ENCODE data around the gene IFNW1. TPM values are rescaled to one million over a fixed set of nuclear protein-coding genes. Genes with fewer than 3 reads are reported as not detected.
"Not testable (repeated sequence)": the region's sequence is repeated elsewhere in the genome, so short reads cannot be mapped to it uniquely, and the experiment has no call there.

Gene IFNW1
- not detected for polyA plus RNA-seq (2013, experiment 1 of 2)
- not detected for polyA plus RNA-seq (2013, experiment 2 of 2)

- Histone ChIP-seq H2AK5ac (ENCODE audit: low read length) (no peak within 1 kb of the TSS), H2BK15ac (replicated peaks; ENCODE audit: low read depth) (no peak within 1 kb of the TSS), H3K4me1 (ENCODE audit: control insufficient read depth, low read depth, low read length) (no peaks in the 10 kb centered on the region), H4K5ac (ENCODE audit: low read length) (no peak within 1 kb of the TSS), H3K23ac (ENCODE audit: low read length) (no peak within 1 kb of the TSS), H3K36me3 (ENCODE audit: control insufficient read depth, insufficient read depth, low read length) (no peaks in the 10 kb centered on the region), H3K4me2 (ENCODE audit: low read length) (no peak within 1 kb of the TSS), H2BK5ac (ENCODE audit: low read length) (no peak within 1 kb of the TSS), H3K79me1 (ENCODE audit: low read length) (no peaks in the 10 kb centered on the region), H3K4ac (ENCODE audit: low read depth, low read length) (no peak within 1 kb of the TSS), H3K9ac (ENCODE audit: low read length) (no peak within 1 kb of the TSS), H3K27me3 (ENCODE audit: insufficient read depth, low read length, poor library complexity) (no peaks in the 10 kb centered on the region), H3K4me3 (ENCODE audit: low read length) (no peak within 1 kb of the TSS), H3K56ac (ENCODE audit: low read length) (no peak within 1 kb of the TSS), H3K18ac (ENCODE audit: low read length) (no peak within 1 kb of the TSS), H2BK120ac (ENCODE audit: low read depth, low read length) (no peak within 1 kb of the TSS), H4K8ac (ENCODE audit: low read depth, low read length) (no peak within 1 kb of the TSS), H3K79me2 (ENCODE audit: control insufficient read depth, insufficient read depth, low read length) (no peaks in the 10 kb centered on the region), H3K27ac (ENCODE audit: low read depth, low read length) (no peak within 1 kb of the TSS)
- DNase-seq: peak; percentile 27
- WGBS (ENCODE audit: extremely low coverage, insufficient coverage, low lambda C conversion rate): no CpG with 5 or more reads among the region's 1 CpG
Measured at GRCh38 chr9:21141427-21141882, at the start of gene IFNW1. TSS of gene IFNW1 (minus strand) at chr9:21141832. CDS start at chr9:21141570, 262 bp downstream.

- not testable (repeated sequence) for H3K79me1 ChIP-seq (ENCODE audit: low read length); H3K4ac ChIP-seq (ENCODE audit: low read depth, low read length); H4K5ac ChIP-seq (ENCODE audit: low read length); H3K27me3 ChIP-seq (ENCODE audit: insufficient read depth, low read length, poor library complexity); H3K79me2 ChIP-seq (ENCODE audit: control insufficient read depth, insufficient read depth, low read length); H3K56ac ChIP-seq (ENCODE audit: low read length); DNase-seq; H3K4me1 ChIP-seq (ENCODE audit: control insufficient read depth, low read depth, low read length); H2AK5ac ChIP-seq (ENCODE audit: low read length); H3K9ac ChIP-seq (ENCODE audit: low read length); H3K4me2 ChIP-seq (ENCODE audit: low read length); H3K23ac ChIP-seq (ENCODE audit: low read length); H3K27ac ChIP-seq (ENCODE audit: low read depth, low read length); H3K18ac ChIP-seq (ENCODE audit: low read length); H2BK5ac ChIP-seq (ENCODE audit: low read length); H3K4me3 ChIP-seq (ENCODE audit: low read length); H3K36me3 ChIP-seq (ENCODE audit: control insufficient read depth, insufficient read depth, low read length); H2BK120ac ChIP-seq (ENCODE audit: low read depth, low read length); H2BK15ac ChIP-seq (replicated peaks; ENCODE audit: low read depth); H4K8ac ChIP-seq (ENCODE audit: low read depth, low read length)
- WGBS (ENCODE audit: extremely low coverage, insufficient coverage, low lambda C conversion rate): no CpG with 5 or more reads among the region's 3 CpGs
Measured at GRCh38 chr9:21187487-21187886, 45.9 kb upstream of the IFNW1 start, which contains the start of gene IFNA4. TSS of gene IFNA4 (minus strand) at chr9:21187587. CDS start at chr9:21187531, 56 bp downstream.

GRCh38 chr9:21182810-21183736 lies 41.4 kb upstream of the IFNW1 start:
- WGBS (ENCODE audit: extremely low coverage, insufficient coverage, low lambda C conversion rate): no CpG with 5 or more reads among the region's 4 CpGs

GRCh38 chr9:21174671-21175070 lies 33.0 kb upstream of the IFNW1 start:
- no peak overlapping the region for H2BK120ac ChIP-seq (ENCODE audit: low read depth, low read length)
- no peak overlapping the region for H2AK5ac ChIP-seq (ENCODE audit: low read length)
- H4K5ac ChIP-seq (ENCODE audit: low read length): no peak overlapping the region
- H3K18ac ChIP-seq (ENCODE audit: low read length): no peak overlapping the region
- H2BK5ac ChIP-seq (ENCODE audit: low read length): no peak overlapping the region
- H3K56ac ChIP-seq (ENCODE audit: low read length): no peak overlapping the region
- no peaks in the 10 kb centered on the region for H3K27me3 ChIP-seq (ENCODE audit: insufficient read depth, low read length, poor library complexity)
- no peaks in the 10 kb centered on the region for H3K79me2 ChIP-seq (ENCODE audit: control insufficient read depth, insufficient read depth, low read length)
- no CpG with 5 or more reads among the region's 2 CpGs for WGBS (ENCODE audit: extremely low coverage, insufficient coverage, low lambda C conversion rate)
- no peak overlapping the region for H3K9ac ChIP-seq (ENCODE audit: low read length)
- H3K79me1 ChIP-seq (ENCODE audit: low read length): no peaks in the 10 kb centered on the region
- H3K4me3 ChIP-seq (ENCODE audit: low read length): no peak overlapping the region
- no peak overlapping the region for H4K8ac ChIP-seq (ENCODE audit: low read depth, low read length)
- H3K23ac ChIP-seq (ENCODE audit: low read length): no peak overlapping the region
- H2BK15ac ChIP-seq (replicated peaks; ENCODE audit: low read depth): no peak overlapping the region
- no peak for DNase-seq
- no peaks in the 10 kb centered on the region for H3K36me3 ChIP-seq (ENCODE audit: control insufficient read depth, insufficient read depth, low read length)
- H3K4me1 ChIP-seq (ENCODE audit: control insufficient read depth, low read depth, low read length): no peaks in the 10 kb centered on the region
- H3K4ac ChIP-seq (ENCODE audit: low read depth, low read length): no peak overlapping the region
- no peak overlapping the region for H3K4me2 ChIP-seq (ENCODE audit: low read length)
- H3K27ac ChIP-seq (ENCODE audit: low read depth, low read length): no peak overlapping the region

More at GRCh38 chr9:21182810-21183736, 41.4 kb upstream of the IFNW1 start:
- not testable (repeated sequence) for H3K9ac ChIP-seq (ENCODE audit: low read length); H3K4me1 ChIP-seq (ENCODE audit: control insufficient read depth, low read depth, low read length); H3K23ac ChIP-seq (ENCODE audit: low read length); H3K56ac ChIP-seq (ENCODE audit: low read length); H4K8ac ChIP-seq (ENCODE audit: low read depth, low read length); H3K18ac ChIP-seq (ENCODE audit: low read length); H3K4me3 ChIP-seq (ENCODE audit: low read length); H3K4me2 ChIP-seq (ENCODE audit: low read length); H3K27ac ChIP-seq (ENCODE audit: low read depth, low read length); H2AK5ac ChIP-seq (ENCODE audit: low read length); H3K4ac ChIP-seq (ENCODE audit: low read depth, low read length); H4K5ac ChIP-seq (ENCODE audit: low read length); H2BK5ac ChIP-seq (ENCODE audit: low read length); H3K36me3 ChIP-seq (ENCODE audit: control insufficient read depth, insufficient read depth, low read length); H2BK15ac ChIP-seq (replicated peaks; ENCODE audit: low read depth); H3K79me2 ChIP-seq (ENCODE audit: control insufficient read depth, insufficient read depth, low read length); H3K27me3 ChIP-seq (ENCODE audit: insufficient read depth, low read length, poor library complexity); H3K79me1 ChIP-seq (ENCODE audit: low read length); H2BK120ac ChIP-seq (ENCODE audit: low read depth, low read length)
- peak; percentile 39 for DNase-seq

- no peaks in the 10 kb centered on the region for H3K79me1 ChIP-seq (ENCODE audit: low read length)
- no peak overlapping the region for H3K27ac ChIP-seq (ENCODE audit: low read depth, low read length)
- H2BK120ac ChIP-seq (ENCODE audit: low read depth, low read length): no peak overlapping the region
- no peaks in the 10 kb centered on the region for H3K4me1 ChIP-seq (ENCODE audit: control insufficient read depth, low read depth, low read length)
- DNase-seq: no peak
- no peak overlapping the region for H3K4ac ChIP-seq (ENCODE audit: low read depth, low read length)
- no peaks in the 10 kb centered on the region for H3K79me2 ChIP-seq (ENCODE audit: control insufficient read depth, insufficient read depth, low read length)
- no peak overlapping the region for H4K5ac ChIP-seq (ENCODE audit: low read length)
- H3K4me3 ChIP-seq (ENCODE audit: low read length): no peak overlapping the region
- H3K9ac ChIP-seq (ENCODE audit: low read length): no peak overlapping the region
- no peaks in the 10 kb centered on the region for H3K27me3 ChIP-seq (ENCODE audit: insufficient read depth, low read length, poor library complexity)
- no peak overlapping the region for H4K8ac ChIP-seq (ENCODE audit: low read depth, low read length)
- H3K23ac ChIP-seq (ENCODE audit: low read length): no peak overlapping the region
- no peak overlapping the region for H2BK15ac ChIP-seq (replicated peaks; ENCODE audit: low read depth)
- no peak overlapping the region for H3K56ac ChIP-seq (ENCODE audit: low read length)
- H3K36me3 ChIP-seq (ENCODE audit: control insufficient read depth, insufficient read depth, low read length): no peaks in the 10 kb centered on the region
- WGBS (ENCODE audit: extremely low coverage, insufficient coverage, low lambda C conversion rate): no CpG with 5 or more reads among the region's 3 CpGs
- H3K18ac ChIP-seq (ENCODE audit: low read length): no peak overlapping the region
- no peak overlapping the region for H2AK5ac ChIP-seq (ENCODE audit: low read length)
- H2BK5ac ChIP-seq (ENCODE audit: low read length): no peak overlapping the region
- no peak overlapping the region for H3K4me2 ChIP-seq (ENCODE audit: low read length)
Measured at GRCh38 chr9:21172156-21172555, 30.5 kb upstream of the IFNW1 start.

All from mesendoderm (in vitro differentiated cells).